HG02885 (cell line): ENCODE measurements around the gene SMAD6.

Source experiments
- ATAC-seq: cut with Tn5 transposase; IDR thresholded peaks from one replicate; pipeline ENCODE4 v1.9.1; 2021; ENCODE audit warnings: mild to moderate bottlenecking; ENCODE audit not compliant: unreplicated experiment, poor library complexity

The SMAD6 gene

GRCh38 chr15:66768987-66769386 is 67.0 kb downstream of the SMAD6 start:
- no peak for ATAC-seq

GRCh38 chr15:66770518-66771350 is 68.7 kb downstream of the SMAD6 start:
- ATAC-seq, result no peak

GRCh38 chr15:66771351-66771650 is 69.3 kb downstream of the SMAD6 start:
- no peak for ATAC-seq

- ATAC-seq, result no peak
Measured at GRCh38 chr15:66772604-66773128, 70.6 kb downstream of the SMAD6 start.

GRCh38 chr15:66773129-66773873 is 71.3 kb downstream of the SMAD6 start:
- ATAC-seq, result no peak

GRCh38 chr15:66774001-66774814 is 72.2 kb downstream of the SMAD6 start:
- no peak for ATAC-seq

- ATAC-seq, result no peak
Measured at GRCh38 chr15:66775127-66776105, 73.4 kb downstream of the SMAD6 start.

- no peak for ATAC-seq
Measured at GRCh38 chr15:66777054-66777453, 75.0 kb downstream of the SMAD6 start.

GRCh38 chr15:66777596-66778313 is 75.7 kb downstream of the SMAD6 start:
- ATAC-seq, result no peak

GRCh38 chr15:66778314-66778665 is 76.3 kb downstream of the SMAD6 start:
- ATAC-seq, result no peak

- no peak for ATAC-seq
Measured at GRCh38 chr15:66778716-66779115, 76.7 kb downstream of the SMAD6 start.

GRCh38 chr15:66779331-66780009 is 77.4 kb downstream of the SMAD6 start:
- no peak for ATAC-seq

GRCh38 chr15:66780172-66780972 is 78.3 kb downstream of the SMAD6 start:
- ATAC-seq, result no peak

- ATAC-seq, result no peak
Measured at GRCh38 chr15:66780973-66781718, 79.1 kb downstream of the SMAD6 start.

- ATAC-seq, result no peak
Measured at GRCh38 chr15:66782785-66783184, 80.7 kb downstream of the SMAD6 start.

GRCh38 chr15:66783314-66783713 is 81.3 kb downstream of the SMAD6 start:
- no peak for ATAC-seq

GRCh38 chr15:66783725-66784124 is 81.7 kb downstream of the SMAD6 start:
- ATAC-seq, result no peak
